Measurements from ENCODE around the gene KRT9.
"Not testable (repeated sequence)": the region's sequence is repeated elsewhere in the genome, so short reads cannot be mapped to it uniquely, and the experiment has no call there.

- not testable (repeated sequence) for TF ChIP-seq CEBPB (IDR thresholded peaks at IDR 0.05; ENCODE audit: low read depth); SIN3A (IDR thresholded peaks at IDR 0.05; ENCODE audit: low read depth); POLR2A (IDR thresholded peaks at IDR 0.05; ENCODE audit: borderline replicate concordance, extremely low read depth, insufficient read depth, insufficient read length); MAX (IDR thresholded peaks at IDR 0.05); REST (IDR thresholded peaks at IDR 0.05; ENCODE audit: low read depth); CTCF (IDR thresholded peaks at IDR 0.05 in 2 of 3, conservative IDR thresholded peaks at IDR 0.05 in 1 of 3; ENCODE audit: borderline replicate concordance in 1 of 3, insufficient read depth in 1 of 3, low read depth in 2 of 3, low read length in 2 of 3); EZH2phosphoT487 (IDR thresholded peaks at IDR 0.05; ENCODE audit: borderline replicate concordance); POLR2AphosphoS5 (IDR thresholded peaks at IDR 0.05; ENCODE audit: low read depth, low read length); EZH2 (IDR thresholded peaks at IDR 0.05); EGR1 (IDR thresholded peaks at IDR 0.05; ENCODE audit: low read depth); RAD21 (IDR thresholded peaks at IDR 0.05; ENCODE audit: low read depth); JUND (IDR thresholded peaks at IDR 0.05)
Measured at GRCh38 chr17:41616486-41616885, 44.6 kb upstream of the KRT9 start.
